Choroid plexus epithelial cell (primary cell): ENCODE measurements around the gene SLC44A5.

Experiments used
- DNase-seq: peaks from one replicate; pipeline ENCODE4 v3.0.0-alpha.2; 2010; ENCODE audit warnings: low read depth
- H3K4me3 ChIP-seq: 2 replicates; pipeline ENCODE4 v1.5.1; 2011; ENCODE audit warnings: low read depth, mild to moderate bottlenecking, control low read depth, low read length, moderate library complexity
- CTCF ChIP-seq: conservative IDR thresholded peaks from 2 replicates; pipeline ENCODE4 v1.5.1; 2011; ENCODE audit warnings: low read depth, mild to moderate bottlenecking, control low read depth, inconsistent platforms, low read length, moderate library complexity

SLC44A5 gene

GRCh38 chr1:75171876-75172275 lies 439.0 kb downstream of the SLC44A5 start:
- TF ChIP-seq CTCF, result no peak
- H3K4me3 ChIP-seq, result no peak overlapping the region

GRCh38 chr1:75170981-75171380 lies 439.9 kb downstream of the SLC44A5 start:
- TF ChIP-seq CTCF, result no peak
- no peak for DNase-seq
- no peak overlapping the region for H3K4me3 ChIP-seq

More at GRCh38 chr1:75171876-75172275, 439.0 kb downstream of the SLC44A5 start:
- no peak for DNase-seq

- H3K4me3 ChIP-seq, result no peak overlapping the region
- DNase-seq, result no peak
- TF ChIP-seq CTCF, result no peak
These were observed 440.9 kb downstream of the SLC44A5 start for GRCh38 chr1:75170011-75170410.

DNA sequence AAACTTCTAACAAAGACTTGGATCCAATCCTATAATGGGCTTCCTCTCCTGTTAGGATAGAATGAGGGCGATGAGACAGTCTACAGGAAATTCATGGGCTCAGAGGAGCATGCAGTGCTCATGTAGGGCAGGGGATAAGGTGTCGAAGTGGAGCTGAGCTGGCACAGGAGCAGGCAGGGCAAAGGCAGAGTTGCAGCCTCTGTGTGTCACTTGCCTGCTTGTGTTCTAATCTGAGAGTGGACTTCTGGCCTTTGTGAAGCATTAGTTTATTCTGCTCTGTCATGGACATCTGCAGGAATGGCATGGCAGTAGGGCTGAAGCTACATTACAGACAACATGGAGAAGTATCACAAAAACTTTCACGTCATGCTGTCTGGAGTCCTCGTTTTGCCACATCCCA lies 444.1 kb downstream of the SLC44A5 start:
- TF ChIP-seq CTCF, result no peak
- DNase-seq, result no peak
- no peak overlapping the region for H3K4me3 ChIP-seq

DNA sequence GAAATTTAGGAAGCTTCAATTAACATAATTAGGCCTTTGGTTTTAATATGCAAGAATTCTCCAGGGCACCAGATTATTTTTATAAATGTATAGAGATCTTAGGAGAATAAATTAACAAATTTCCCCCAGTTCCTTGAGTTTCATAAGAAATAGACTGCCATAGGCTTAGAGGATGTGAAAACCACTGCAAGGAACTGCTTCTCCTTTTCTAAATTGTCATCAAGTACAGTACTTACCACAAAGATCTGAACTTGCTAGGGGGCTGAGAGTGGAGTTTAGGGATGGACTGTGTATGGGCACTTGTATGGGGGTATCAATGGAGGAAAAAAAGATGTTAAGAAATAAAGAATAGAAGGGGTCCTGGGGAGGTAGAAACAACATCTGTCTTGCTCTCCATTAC lies 445.6 kb downstream of the SLC44A5 start:
- H3K4me3 ChIP-seq, result no peak overlapping the region
- no peak for DNase-seq
- TF ChIP-seq CTCF, result no peak

- H3K4me3 ChIP-seq, result no peak overlapping the region
- DNase-seq, result no peak
- no peak for TF ChIP-seq CTCF
These were observed 451.8 kb downstream of the SLC44A5 start for GRCh38 chr1:75159154-75159553.
